Mucosa of descending colon (tissue), 3 donors: ENCODE measurements around the gene GLI3. TPM values are rescaled to one million over a fixed set of nuclear protein-coding genes. Genes with fewer than 3 reads are reported as not detected.

Experiments
- ATAC-seq: fragments of 200-7000 bp; cut with Tn5 transposase; one replicate; pipeline ENCODE4 v1.9.1; 2020; ENCODE audit warnings: mild to moderate bottlenecking, moderate library complexity
- DNase-seq, 3 donors: peaks; one replicate each; pipeline ENCODE4 v3.0.0-alpha.2; 2020
- H3K36me3 ChIP-seq: fragments of 200-600 bp; one replicate; pipeline ENCODE4 v1.8.0; 2021; ENCODE audit warnings: low read depth, mild to moderate bottlenecking
- H3K4me1 ChIP-seq: fragments of 200-600 bp; one replicate; pipeline ENCODE4 v1.8.0; 2021; ENCODE audit warnings: low read depth, mild to moderate bottlenecking
- H3K4me3 ChIP-seq: fragments of 200-600 bp; one replicate; pipeline ENCODE4 v1.8.0; 2021; ENCODE audit warnings: mild to moderate bottlenecking
- H3K9me3 ChIP-seq: fragments of 200-600 bp; one replicate; pipeline ENCODE4 v1.8.0; 2021; ENCODE audit warnings: mild to moderate bottlenecking
- CTCF ChIP-seq: fragments of 200-600 bp; IDR thresholded peaks from one replicate; pipeline ENCODE4 v1.8.0; 2022; ENCODE audit warnings: antibody characterized with exemption, mild to moderate bottlenecking
- intact Hi-C, 2 donors: fragments of 100-400 bp; cut with DNase I in 1 of 2; cut with micrococcal nuclease in 1 of 2; formaldehyde crosslinking; loops; one replicate each; pipeline versions ENCODE4 v1.11.0 to v1.11.1; 2022; cut with DNase I, micrococcal nuclease
- total RNA-seq, 3 donors: library from RNA; stranded (reverse); fragmentation: NEBNext Ultra II Directional in 2 of 3; extraction: Animal tissue kit (Norgen Biotek cat#: 25700) in 2 of 3; gene quantifications; one replicate each; pipeline versions ENCODE4 v1.2.1 to v1.2.4, GENCODE V29; 2021 to 2023
- donor health status: DM: no; HTN: no; CAD: no; lungs with moderate emphysema.
- donor health status: DM: no; HTN: no; CAD: no.
- donor health status: DM: no; HTN: yes; CAD: no.

Gene GLI3
- total RNA-seq, 3 donors from 2014 or later, result 3.0 to 56.3 (median 8.8) TPM

- DNase-seq, result no peak
- Histone ChIP-seq H3K36me3 (no peaks in the 10 kb centered on the region), H3K4me3 (no peak overlapping the region), H3K9me3 (no peaks in the 10 kb centered on the region), H3K4me1 (no peaks in the 10 kb centered on the region)
- ATAC-seq, result no peak
- TF ChIP-seq CTCF, result no peak
- intact Hi-C loops, result no loop called here
Measured at GRCh38 chr7:42108803-42109528, 128.0 kb downstream of the GLI3 start.

GRCh38 chr7:42107484-42108240 lies 129.3 kb downstream of the GLI3 start:
- Histone ChIP-seq H3K9me3 (no peaks in the 10 kb centered on the region), H3K4me1 (no peaks in the 10 kb centered on the region), H3K36me3 (no peaks in the 10 kb centered on the region), H3K4me3 (no peak overlapping the region)
- intact Hi-C loops, result no loop called here
- no peak for TF ChIP-seq CTCF
- ATAC-seq, result no peak
- no peak for DNase-seq

- intact Hi-C loops, result no loop called here
- H3K36me3 ChIP-seq, result no peaks in the 10 kb centered on the region
- H3K4me1 ChIP-seq, result no peaks in the 10 kb centered on the region
- no peak for TF ChIP-seq CTCF
- no peak for DNase-seq
- no peak for ATAC-seq
- no peak overlapping the region for H3K4me3 ChIP-seq
- H3K9me3 ChIP-seq, result no peaks in the 10 kb centered on the region
Measured at GRCh38 chr7:42106562-42106961, 130.4 kb downstream of the GLI3 start.

- DNase-seq, result no peak
- no peaks in the 10 kb centered on the region for H3K4me1 ChIP-seq
Measured at GRCh38 chr7:42105554-42106358, 131.3 kb downstream of the GLI3 start.

More at GRCh38 chr7:42105554-42106358, 131.3 kb downstream of the GLI3 start:
- H3K4me3 ChIP-seq, result no peak overlapping the region
- intact Hi-C loops, result no loop called here
- no peak for ATAC-seq
- TF ChIP-seq CTCF, result no peak
- no peaks in the 10 kb centered on the region for H3K9me3 ChIP-seq
- no peaks in the 10 kb centered on the region for H3K36me3 ChIP-seq
